Stimulated activated naive CD8-positive, alpha-beta T cell treated with anti-CD3 and anti-CD28 coated beads, Interleukin-15, Interleukin-2, amounts not matched to agents 100 ng/mL and 50 ng/mL, for 24 hours (primary cell): ENCODE measurements around the gene UBE2D2.

Experiments used
- H3K27ac Mint-ChIP-seq: one replicate; pipeline ENCODE4 v1.8.0; 2021; ENCODE audit warnings: mild to moderate bottlenecking, mixed read lengths
- H3K27me3 Mint-ChIP-seq: one replicate; pipeline ENCODE4 v1.8.0; 2021; ENCODE audit warnings: mixed read lengths
- H3K36me3 Mint-ChIP-seq: one replicate; pipeline ENCODE4 v1.8.0; 2021; ENCODE audit warnings: low read depth, mixed read lengths
- H3K4me1 Mint-ChIP-seq: one replicate; pipeline ENCODE4 v1.8.0; 2021; ENCODE audit warnings: low read depth, mixed read lengths
- H3K4me3 Mint-ChIP-seq: one replicate; pipeline ENCODE4 v1.8.0; 2021; ENCODE audit warnings: mild to moderate bottlenecking, mixed read lengths
- H3K9me3 Mint-ChIP-seq: one replicate; pipeline ENCODE4 v1.8.0; 2021; ENCODE audit warnings: mixed read lengths

The UBE2D2 gene

DNA sequence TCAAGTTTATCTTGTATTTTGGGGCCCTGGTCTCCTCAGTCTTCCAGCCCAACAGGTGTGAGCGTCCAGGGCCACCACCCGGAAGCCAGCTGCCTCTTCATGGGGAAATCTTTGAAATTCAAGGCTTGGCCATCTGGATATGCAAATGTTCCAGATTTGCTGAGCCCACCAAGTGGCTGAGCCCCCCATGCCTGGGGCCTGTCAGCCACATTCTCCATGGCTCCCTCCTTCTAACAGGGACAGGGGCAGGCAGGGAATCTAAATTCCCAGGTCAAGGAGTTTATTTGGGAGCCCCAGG lies 72.8 kb downstream of the UBE2D2 start:
- no peak overlapping the region for H3K4me3 Mint-ChIP-seq
- H3K27ac Mint-ChIP-seq = no peak overlapping the region
- peaks cover 17% of the 10 kb centered on the region for H3K36me3 Mint-ChIP-seq
- H3K27me3 Mint-ChIP-seq = no peaks in the 10 kb centered on the region
- no peaks in the 10 kb centered on the region for H3K9me3 Mint-ChIP-seq
- peaks cover 43% of the 10 kb centered on the region for H3K4me1 Mint-ChIP-seq

DNA sequence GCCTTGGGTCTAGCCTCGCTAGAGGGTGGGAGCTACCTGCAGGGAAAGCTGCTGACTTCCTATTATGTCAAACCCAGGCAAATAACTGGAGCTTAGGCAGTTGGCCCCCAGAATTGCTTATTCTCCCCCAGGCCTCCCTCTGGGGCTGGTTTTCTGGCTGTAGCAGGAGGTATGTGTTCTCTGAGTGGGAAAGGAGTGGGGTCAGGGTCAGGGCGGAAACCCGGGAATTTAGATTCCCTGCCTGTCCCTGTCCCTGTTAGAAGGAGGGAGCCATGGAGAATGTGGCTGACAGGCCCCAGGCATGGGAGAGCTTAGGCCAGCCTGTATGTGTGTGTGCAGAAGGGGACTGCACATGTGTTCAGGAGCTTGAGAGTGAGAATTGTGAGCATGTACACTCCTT lies 73.4 kb downstream of the UBE2D2 start:
- peaks cover 11% of the 10 kb centered on the region for H3K36me3 Mint-ChIP-seq
- no peak overlapping the region for H3K27ac Mint-ChIP-seq

DNA sequence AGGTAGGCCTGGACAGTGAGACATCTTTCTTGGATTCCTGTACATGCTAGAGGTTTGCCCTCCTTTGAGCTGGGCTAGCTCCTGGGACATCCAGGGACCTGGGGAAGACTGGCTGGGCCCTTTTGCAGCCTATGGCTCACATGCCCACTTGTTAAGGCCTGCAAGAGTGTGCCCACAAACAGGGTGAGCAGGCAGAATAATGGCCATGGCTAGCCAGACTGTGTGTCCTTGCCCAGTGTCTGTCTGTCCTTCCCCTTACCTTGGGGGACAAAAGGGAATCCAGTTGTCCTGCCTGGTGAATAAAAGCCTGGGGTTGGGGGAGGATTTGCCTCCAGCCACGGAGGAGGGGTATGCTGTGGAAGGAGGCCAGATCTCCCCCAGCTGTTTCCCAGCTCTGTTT lies 74.1 kb downstream of the UBE2D2 start:
- Mint-ChIP-seq H3K27me3 (no peaks in the 10 kb centered on the region), H3K4me1 (peaks cover 50% of the 10 kb centered on the region), H3K4me3 (no peak overlapping the region), H3K9me3 (no peaks in the 10 kb centered on the region), H3K27ac (no peak overlapping the region), H3K36me3 (peaks cover 7% of the 10 kb centered on the region)

More for the DNA sequence above, 73.4 kb downstream of the UBE2D2 start:
- H3K4me3 Mint-ChIP-seq = peak overlapping the region; percentile 24
- peaks cover 46% of the 10 kb centered on the region for H3K4me1 Mint-ChIP-seq
- no peaks in the 10 kb centered on the region for H3K27me3 Mint-ChIP-seq
- H3K9me3 Mint-ChIP-seq = no peaks in the 10 kb centered on the region

DNA sequence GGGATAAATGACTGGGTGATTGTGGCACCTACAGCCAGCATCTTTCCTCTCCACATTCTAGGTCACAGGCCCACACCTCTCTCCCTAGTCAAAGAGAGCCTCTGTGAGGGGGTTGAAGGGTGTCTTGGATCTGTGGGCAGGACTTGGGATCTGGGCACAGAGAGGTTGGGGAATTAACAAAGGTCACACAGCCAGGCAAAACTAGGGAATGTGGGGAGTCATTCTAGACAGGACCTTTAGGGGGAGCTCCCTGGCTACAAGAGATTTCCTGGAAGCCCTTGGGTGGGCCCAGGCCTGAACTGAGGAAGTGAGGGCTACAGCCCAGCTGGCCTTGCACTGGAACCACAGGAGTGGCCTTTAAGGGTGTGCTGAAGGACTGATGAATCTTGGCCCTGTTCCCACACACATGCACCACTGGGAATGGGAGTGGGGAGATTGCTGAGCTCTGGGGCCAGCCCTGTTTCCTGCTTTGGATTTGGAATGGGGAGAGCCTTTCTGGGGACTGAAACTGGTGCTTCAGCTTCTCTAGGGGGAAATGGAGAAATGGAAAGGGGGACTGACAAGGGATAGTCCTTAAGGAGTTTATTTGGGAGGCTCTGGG lies 74.6 kb downstream of the UBE2D2 start:
- Mint-ChIP-seq H3K27ac (peak overlapping the region; percentile 90), H3K4me3 (peak overlapping the region; percentile 75), H3K27me3 (no peaks in the 10 kb centered on the region), H3K4me1 (peaks cover 50% of the 10 kb centered on the region), H3K36me3 (peaks cover 5% of the 10 kb centered on the region), H3K9me3 (no peaks in the 10 kb centered on the region)

DNA sequence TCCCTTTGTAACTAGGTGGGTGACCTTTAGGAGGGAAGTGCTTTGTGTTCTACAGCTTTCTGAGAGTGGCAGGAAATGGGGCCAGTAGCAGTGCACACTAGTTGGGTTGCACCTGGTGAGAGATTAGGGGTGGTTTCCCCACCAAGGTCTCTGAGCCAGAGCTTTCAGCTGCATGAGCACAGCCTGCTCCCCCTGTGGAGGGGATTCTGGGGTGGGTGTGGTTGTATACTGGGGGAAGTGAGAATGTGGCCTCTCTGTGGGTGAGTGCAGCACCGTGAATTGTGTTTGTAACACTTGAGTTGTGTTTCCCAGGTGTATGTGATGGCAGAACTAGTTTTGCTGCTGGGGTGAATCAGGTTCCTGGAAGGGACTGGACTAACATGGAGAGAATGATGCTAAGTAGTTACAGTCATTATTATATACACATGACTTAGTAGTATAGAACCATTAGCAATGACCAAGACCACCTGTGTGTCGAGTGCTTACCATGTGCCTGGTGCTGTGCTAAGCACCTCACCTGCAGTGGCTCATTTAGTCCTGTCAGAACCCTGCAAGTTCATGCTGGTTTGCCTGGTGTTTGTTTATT lies 75.2 kb downstream of the UBE2D2 start:
- H3K27ac Mint-ChIP-seq = peak overlapping the region; percentile 90
- H3K27me3 Mint-ChIP-seq = no peaks in the 10 kb centered on the region
- H3K36me3 Mint-ChIP-seq = peaks cover 5% of the 10 kb centered on the region
- peak overlapping the region; percentile 75 for H3K4me3 Mint-ChIP-seq
- H3K4me1 Mint-ChIP-seq = peaks cover 50% of the 10 kb centered on the region
- H3K9me3 Mint-ChIP-seq = no peaks in the 10 kb centered on the region

DNA sequence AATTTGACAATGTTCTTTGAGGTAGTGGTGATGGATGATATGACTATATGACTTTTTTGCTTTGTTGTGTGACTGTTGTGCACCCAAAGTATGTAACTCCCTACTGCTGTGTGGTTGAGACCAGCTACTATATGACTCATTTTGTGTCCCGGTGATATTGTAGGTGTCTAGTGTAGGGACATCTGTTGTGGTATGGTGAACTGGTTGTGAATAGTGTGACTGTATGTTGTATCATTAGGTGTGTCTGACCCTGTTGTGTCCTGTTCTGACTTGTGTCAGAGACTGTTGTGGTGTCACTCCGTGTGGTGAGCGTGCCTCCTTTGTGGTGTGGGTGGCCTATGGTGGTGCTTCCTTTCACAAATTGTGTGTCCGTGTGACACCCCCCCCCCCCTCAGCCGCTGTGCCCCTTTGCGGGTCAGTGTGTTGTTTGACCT lies 75.9 kb downstream of the UBE2D2 start:
- H3K36me3 Mint-ChIP-seq = peaks cover 5% of the 10 kb centered on the region
- peaks cover 50% of the 10 kb centered on the region for H3K4me1 Mint-ChIP-seq
- no peaks in the 10 kb centered on the region for H3K9me3 Mint-ChIP-seq
- H3K27ac Mint-ChIP-seq = peak overlapping the region; percentile 90
- H3K27me3 Mint-ChIP-seq = no peaks in the 10 kb centered on the region
- peak overlapping the region; percentile 75 for H3K4me3 Mint-ChIP-seq

DNA sequence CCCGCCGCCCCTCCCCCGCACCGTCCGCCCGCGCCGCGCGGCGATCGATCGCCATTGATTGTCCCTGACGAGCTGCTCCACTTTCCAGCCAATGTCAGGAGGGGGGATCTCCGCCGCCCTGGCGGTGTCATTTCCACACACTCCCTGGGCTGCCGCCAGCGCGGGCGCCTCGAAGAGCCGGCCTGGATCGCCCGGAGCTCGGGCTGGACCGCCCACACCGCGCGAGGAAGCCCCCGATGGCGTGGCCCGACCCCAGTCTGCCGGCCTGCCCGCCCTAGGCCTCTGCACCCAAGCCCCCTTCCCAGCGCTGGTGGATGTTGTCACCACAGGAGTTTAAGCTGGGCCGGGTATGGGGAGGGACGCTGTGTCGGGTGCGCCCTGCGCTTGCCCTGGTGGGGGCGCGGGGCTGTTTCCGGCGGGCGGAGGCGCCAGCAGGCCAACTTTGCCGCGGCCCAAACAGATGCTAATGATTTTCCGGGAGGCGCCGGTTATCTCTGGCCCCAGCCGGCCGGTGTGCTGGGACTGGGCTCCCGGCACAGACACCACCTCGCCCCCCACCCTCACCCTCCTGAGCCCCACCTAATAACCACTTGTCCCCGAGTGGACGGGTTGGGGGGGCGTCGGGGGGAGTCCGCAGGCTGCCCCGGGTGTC lies 76.4 kb downstream of the UBE2D2 start:
- Mint-ChIP-seq H3K9me3 (no peaks in the 10 kb centered on the region), H3K4me3 (peak overlapping the region; percentile 63), H3K4me1 (peaks cover 46% of the 10 kb centered on the region), H3K27ac (no peak overlapping the region), H3K36me3 (peaks cover under 1% of the 10 kb centered on the region), H3K27me3 (no peaks in the 10 kb centered on the region)

DNA sequence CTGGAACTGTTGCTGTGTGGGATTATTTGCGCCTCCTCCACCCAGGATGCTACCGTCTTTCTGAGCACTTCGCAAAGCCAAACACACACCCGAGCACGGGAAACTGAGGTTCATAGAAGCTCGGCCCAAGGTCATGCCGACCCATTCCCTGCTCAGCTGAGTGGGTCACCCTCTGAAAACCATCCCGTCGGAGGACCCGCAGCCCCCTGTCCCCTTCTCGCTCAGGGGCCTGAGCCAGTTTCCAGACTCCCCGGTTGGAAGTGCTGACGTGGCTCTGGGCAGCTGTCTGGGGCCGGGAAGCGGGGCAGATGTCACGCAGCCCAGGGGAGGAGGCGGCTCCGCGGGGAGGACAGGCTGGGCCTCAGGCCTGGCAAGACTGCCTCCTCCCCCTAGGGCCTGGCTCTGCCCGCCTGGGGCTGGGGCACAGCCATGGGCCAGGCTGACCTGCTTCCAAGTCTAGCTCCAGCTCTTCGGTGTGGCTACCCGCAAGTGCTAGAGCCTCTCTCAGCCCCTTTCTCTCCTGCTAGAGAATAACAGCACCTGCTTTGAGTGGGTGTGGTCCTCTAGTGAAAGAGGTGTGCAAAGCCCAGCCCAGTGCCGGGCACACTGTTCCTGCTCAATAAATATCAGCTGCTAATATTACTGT lies 77.1 kb downstream of the UBE2D2 start:
- H3K4me3 Mint-ChIP-seq = peak overlapping the region; percentile 63
- H3K4me1 Mint-ChIP-seq = peaks cover 42% of the 10 kb centered on the region
- H3K36me3 Mint-ChIP-seq = no peaks in the 10 kb centered on the region
- no peaks in the 10 kb centered on the region for H3K27me3 Mint-ChIP-seq
- H3K9me3 Mint-ChIP-seq = no peaks in the 10 kb centered on the region
- no peak overlapping the region for H3K27ac Mint-ChIP-seq

DNA sequence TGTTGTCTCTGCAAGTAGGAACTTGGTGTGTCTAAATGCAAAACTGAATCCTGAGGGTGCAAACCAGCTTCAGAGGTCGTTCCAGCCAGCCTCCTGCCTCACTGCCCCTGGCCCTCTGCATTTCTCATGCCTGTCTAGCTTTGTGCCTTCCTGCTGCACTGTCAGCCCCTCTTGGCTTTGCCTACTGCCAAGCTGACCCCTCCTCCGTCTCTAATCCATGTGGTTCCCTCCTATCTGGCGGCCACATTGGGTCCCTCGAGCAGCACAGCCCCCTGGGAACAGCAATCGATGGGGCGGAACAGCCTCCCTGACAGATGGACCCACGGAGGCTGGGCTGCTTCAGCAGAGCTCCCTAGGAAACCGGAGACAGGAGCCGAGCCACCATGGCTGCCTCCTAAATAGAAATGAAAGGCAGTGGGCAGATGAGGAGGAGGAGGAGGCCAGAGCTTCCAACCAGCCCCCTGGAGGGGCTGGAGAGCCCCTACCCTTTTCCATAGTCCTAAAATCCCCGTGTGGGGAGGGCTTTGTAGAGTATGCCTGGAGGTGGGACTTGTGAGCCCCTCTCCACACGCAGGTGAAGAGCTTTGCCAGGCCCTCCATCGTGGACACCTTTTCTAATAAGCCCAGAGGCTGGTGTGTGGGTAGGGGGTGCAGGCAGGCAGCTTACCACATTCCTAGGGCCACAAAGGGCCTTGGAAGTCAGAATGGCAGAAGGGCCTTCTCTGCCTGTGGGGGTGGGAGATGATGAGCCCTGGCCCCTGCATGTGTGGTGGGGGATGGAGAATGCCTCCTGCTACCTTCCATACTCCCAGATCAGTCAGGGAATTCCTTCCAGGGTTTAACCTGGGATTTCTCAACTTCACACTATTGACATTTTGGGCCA lies 77.8 kb downstream of the UBE2D2 start:
- H3K9me3 Mint-ChIP-seq = no peaks in the 10 kb centered on the region
- H3K4me3 Mint-ChIP-seq = peak overlapping the region; percentile 35
- no peaks in the 10 kb centered on the region for H3K36me3 Mint-ChIP-seq
- H3K27ac Mint-ChIP-seq = no peak overlapping the region
- H3K4me1 Mint-ChIP-seq = peaks cover 40% of the 10 kb centered on the region
- H3K27me3 Mint-ChIP-seq = no peaks in the 10 kb centered on the region

DNA sequence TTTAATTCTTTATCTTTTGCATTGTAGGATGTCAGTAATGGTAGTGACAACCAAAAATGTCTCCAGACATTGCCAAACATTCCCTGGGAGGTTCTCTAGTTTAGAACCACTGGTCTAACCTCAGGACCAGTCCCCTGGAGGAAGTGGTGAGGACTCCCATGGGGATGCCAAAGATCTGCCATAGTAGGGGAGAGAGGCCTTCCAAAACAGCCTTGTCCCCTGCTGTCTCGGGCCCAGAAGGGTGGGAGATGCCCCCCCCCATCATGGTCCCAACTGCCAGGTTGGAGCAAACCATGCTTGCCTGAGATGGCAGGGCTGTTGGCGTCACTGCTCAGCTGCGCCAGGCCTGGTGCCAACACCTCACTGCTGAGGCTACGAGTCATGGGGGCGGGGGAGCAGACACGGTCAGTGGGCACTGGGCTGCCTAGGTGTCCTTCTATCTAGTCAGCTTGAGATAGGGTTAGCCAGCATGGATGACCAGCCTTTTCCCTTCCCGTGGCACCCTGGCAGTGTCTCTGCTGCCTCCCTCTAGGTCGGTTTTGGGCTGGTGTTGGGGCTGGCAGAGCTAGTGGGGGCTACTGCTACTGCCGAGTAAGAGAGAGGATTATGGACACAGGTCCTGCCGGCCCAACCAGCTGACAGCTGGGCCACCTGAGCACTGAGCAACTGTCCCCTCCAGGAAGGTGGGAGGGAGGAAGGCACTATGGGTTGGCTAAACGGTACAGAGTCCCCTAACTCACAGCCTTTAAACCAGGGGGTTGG lies 78.7 kb downstream of the UBE2D2 start:
- Mint-ChIP-seq H3K27me3 (no peaks in the 10 kb centered on the region), H3K4me1 (peaks cover 41% of the 10 kb centered on the region), H3K9me3 (no peaks in the 10 kb centered on the region), H3K4me3 (no peak overlapping the region), H3K27ac (no peak overlapping the region), H3K36me3 (no peaks in the 10 kb centered on the region)

DNA sequence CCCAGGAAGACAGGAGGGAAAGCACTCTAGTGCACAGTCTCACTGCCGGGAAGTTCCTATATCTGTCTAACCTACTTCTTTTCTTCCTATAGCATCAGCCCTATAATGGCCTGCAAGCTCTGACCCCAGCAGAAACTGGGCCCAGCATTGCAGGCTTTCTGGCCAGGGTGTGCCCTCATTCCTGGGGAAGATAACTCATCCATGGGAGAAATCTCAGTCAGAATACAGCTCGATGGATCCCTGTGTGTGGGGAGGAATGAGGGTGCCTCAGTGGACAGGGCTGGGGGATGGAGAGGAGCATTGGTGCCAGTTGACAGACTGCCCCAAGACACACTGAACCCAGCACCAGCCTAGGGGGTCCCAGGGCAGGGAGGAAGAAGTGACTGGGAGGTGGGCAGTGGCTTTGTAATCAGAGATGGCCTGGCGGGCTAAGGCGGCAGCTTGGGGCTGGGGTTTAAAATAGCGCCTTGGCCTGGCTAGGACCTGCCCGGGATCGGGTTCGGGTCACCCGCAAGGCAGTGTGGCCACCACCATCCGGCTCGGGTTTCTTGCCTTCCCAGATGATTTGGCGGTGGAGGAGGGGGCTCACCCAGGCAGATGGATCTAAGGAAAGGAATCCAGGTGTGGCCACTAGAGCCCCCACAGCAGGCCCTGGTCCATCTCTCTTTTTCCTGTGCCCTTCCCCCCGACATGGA lies 79.4 kb downstream of the UBE2D2 start:
- Mint-ChIP-seq H3K9me3 (no peaks in the 10 kb centered on the region), H3K4me3 (no peak overlapping the region), H3K4me1 (peaks cover 33% of the 10 kb centered on the region), H3K27me3 (peaks cover 1% of the 10 kb centered on the region), H3K27ac (no peak overlapping the region), H3K36me3 (no peaks in the 10 kb centered on the region)

DNA sequence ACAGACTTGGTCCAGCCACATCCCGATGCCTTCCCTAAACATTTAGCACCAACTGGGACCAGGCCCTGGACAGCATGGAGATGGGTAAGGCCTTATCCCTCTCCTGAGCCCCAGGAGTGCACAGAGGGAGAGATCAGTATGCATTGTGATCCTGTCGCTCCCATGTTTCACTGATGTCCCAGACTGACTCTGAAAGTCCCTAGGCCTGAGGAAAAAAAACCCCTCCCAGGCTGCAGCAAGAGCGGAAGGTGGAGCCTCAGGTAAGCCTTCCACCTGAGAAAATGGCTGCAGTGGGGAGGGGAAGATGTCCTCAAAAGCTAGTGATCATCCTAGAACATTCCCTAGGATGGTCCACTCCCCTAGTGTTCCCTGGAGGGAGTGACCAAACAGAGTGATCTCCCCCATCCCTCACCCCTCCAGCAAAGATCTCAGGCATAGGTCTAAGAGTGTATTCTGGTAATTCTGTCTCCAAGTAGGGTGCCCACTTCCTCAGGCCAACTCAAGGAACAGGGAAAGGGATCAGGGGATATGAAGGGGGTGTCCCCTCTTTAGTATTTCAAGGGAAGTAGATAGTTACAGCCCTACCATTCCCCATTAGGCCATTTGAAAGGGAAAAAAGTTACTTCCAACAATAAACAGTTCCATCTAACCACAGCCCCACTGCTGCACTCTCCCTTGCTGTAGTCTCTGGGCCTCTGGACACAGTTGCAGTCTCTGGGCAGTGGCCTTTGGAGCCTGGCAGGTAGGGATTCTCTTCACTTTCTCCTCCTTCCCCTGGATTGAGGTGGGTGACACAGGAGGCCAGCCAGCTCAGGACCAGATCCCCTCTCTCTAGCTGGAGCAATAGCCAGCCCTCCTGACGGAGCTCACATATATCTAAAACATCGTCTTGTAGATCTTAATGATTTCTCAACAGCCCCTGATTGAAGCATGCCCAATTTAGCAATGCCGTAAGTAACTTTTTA lies 80.3 kb downstream of the UBE2D2 start:
- Mint-ChIP-seq H3K36me3 (no peaks in the 10 kb centered on the region), H3K27ac (no peak overlapping the region), H3K4me3 (no peak overlapping the region), H3K9me3 (no peaks in the 10 kb centered on the region), H3K4me1 (peaks cover 25% of the 10 kb centered on the region), H3K27me3 (peaks cover 8% of the 10 kb centered on the region)

DNA sequence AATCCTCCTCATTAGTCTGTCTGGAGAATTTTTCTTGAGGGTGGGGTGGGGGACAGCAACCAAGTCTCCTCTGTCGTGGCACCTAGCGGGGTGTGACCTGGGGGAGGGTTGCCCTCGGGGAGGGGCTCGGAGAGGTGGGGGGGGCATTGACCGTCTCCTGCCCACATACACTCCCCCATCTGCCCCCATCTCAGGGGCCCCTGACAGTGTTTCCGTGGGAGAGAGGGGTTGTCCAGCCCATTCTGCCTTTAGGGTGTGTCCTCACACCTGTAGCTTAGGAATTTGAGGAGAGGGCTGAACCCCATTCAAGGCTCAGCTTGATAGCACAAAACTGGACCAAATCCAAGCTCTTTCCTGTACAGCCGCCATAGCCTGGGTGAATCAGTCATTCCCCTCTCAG lies 81.1 kb downstream of the UBE2D2 start:
- Mint-ChIP-seq H3K27ac (no peak overlapping the region), H3K27me3 (peaks cover 14% of the 10 kb centered on the region)

More for the DNA sequence above, 81.1 kb downstream of the UBE2D2 start:
- no peaks in the 10 kb centered on the region for H3K9me3 Mint-ChIP-seq
- peaks cover 25% of the 10 kb centered on the region for H3K4me1 Mint-ChIP-seq
- H3K36me3 Mint-ChIP-seq = no peaks in the 10 kb centered on the region
- H3K4me3 Mint-ChIP-seq = no peak overlapping the region
